ENCODE results near the gene TMEM131. TPM values are rescaled to one million over a fixed set of nuclear protein-coding genes. Genes with fewer than 3 reads are reported as not detected.

TMEM131 gene
- total RNA-seq, 4 donors from 2014 or later: 10.3 to 39.2 (median 20.0) TPM

DNA sequence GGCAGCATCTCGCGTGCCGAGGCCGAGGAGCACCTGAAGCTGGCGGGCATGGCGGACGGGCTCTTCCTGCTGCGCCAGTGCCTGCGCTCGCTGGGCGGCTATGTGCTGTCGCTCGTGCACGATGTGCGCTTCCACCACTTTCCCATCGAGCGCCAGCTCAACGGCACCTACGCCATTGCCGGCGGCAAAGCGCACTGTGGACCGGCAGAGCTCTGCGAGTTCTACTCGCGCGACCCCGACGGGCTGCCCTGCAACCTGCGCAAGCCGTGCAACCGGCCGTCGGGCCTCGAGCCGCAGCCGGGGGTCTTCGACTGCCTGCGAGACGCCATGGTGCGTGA is 271.7 kb downstream of the TMEM131 start:
- TF ChIP-seq POLR2A (IDR thresholded peaks at IDR 0.05) (no peak), CTCF (IDR thresholded peaks at IDR 0.05 in 4 of 5, conservative IDR thresholded peaks at IDR 0.05 in 1 of 5) (no peak)
- DNase-seq (no peak), ATAC-seq (no peak)
- Histone ChIP-seq H3K27ac (no peak overlapping the region), H3K27me3 (no peaks in the 10 kb centered on the region), H3K36me3 (no peaks in the 10 kb centered on the region), H3K4me3 (no peak overlapping the region), H3K9me3 (no peaks in the 10 kb centered on the region), H3K4me1 (peaks cover 0 to 7% of the 10 kb centered on the region in 2 donors)
- intact Hi-C loops (cut with DNase I; ENCODE audit: low total_unique reads): no loop called here
- in situ Hi-C loops (cut with MboI; ENCODE audit: low sequenced_read_pairs in 4 of 4): no loop called here

DNA sequence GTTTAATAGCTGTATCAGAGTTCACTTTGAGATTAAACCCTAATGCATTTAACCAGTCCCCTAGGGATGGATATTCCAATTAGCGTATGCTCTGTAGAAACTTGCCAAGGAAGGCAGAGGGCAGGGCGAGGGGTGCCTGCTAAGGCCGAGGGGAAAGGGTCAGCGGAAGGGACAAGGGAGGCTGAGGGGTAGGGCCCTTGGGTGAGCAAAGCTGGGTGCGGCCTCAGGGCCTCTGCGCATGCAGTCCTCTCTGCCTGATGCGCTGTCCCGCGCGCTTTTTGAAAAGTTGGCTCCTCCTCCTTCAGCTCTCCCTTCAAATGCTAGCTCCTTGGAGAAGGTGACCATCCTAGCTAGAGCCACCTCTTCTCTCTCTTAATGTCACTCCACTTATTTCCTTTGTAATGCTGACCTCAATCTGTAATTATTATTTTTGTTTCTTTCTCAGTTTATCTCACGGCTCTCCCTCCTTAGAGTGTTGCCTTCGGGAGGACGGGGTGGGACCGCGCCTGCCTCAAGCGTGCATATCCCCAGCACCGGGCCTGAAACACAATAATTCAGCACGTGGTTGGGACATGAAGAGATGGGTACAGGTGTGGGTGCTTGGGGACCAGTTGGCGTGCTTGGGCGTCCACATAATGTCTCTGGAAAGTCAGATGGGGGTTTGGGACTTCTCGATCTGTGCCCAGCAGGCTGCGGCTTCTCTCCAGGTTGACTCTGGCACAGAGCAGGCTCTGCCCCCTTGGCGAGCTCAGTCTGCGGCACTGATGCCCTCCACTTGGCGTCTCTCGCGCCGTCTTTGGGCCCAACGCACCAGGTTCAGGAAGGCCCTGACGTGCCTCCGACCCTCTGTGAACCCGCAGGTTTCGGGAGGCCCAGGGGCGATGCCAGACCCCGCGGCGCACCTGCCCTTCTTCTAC is 272.3 kb downstream of the TMEM131 start:
- Histone ChIP-seq H3K4me1 (peaks cover 0 to 7% of the 10 kb centered on the region in 2 donors), H3K4me3 (no peak overlapping the region), H3K36me3 (no peaks in the 10 kb centered on the region), H3K27ac (no peak overlapping the region), H3K9me3 (no peaks in the 10 kb centered on the region), H3K27me3 (no peaks in the 10 kb centered on the region)
- ATAC-seq (no peak), DNase-seq (no peak)
- intact Hi-C loops (cut with DNase I; ENCODE audit: low total_unique reads): no loop called here
- TF ChIP-seq CTCF (IDR thresholded peaks at IDR 0.05 in 4 of 5, conservative IDR thresholded peaks at IDR 0.05 in 1 of 5): no peak
- TF ChIP-seq POLR2A (IDR thresholded peaks at IDR 0.05): no peak
- in situ Hi-C loops (cut with MboI; ENCODE audit: low sequenced_read_pairs in 4 of 4): no loop called here

DNA sequence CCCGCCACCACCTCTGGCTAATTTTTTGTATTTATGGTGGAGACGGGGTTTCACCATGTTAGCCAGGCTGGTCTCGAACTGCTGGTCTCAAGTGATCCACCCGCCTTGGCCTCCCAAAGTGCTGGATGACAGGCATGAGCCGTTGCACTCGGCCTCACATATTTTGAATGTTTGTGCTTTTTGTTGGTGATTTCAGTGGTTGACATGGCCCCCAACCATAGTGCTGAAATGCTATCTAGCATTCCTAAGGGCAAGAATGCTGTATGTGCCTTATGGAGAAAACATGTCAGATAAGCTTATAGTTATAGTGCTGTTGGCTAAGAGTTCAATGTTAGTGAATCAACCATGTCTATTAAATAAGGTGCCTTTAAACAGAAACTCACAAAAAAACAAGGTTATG is 273.5 kb downstream of the TMEM131 start:
- Histone ChIP-seq H3K4me3 (no peak overlapping the region), H3K27ac (no peak overlapping the region), H3K36me3 (no peaks in the 10 kb centered on the region), H3K9me3 (no peaks in the 10 kb centered on the region), H3K4me1 (peaks cover 0 to 7% of the 10 kb centered on the region in 2 donors), H3K27me3 (no peaks in the 10 kb centered on the region)
- TF ChIP-seq POLR2A (IDR thresholded peaks at IDR 0.05) (no peak), CTCF (IDR thresholded peaks at IDR 0.05 in 4 of 5, conservative IDR thresholded peaks at IDR 0.05 in 1 of 5) (no peak)
- no peak for ATAC-seq
- intact Hi-C loops (cut with DNase I; ENCODE audit: low total_unique reads): no loop called here
- in situ Hi-C loops (cut with MboI; ENCODE audit: low sequenced_read_pairs in 4 of 4): no loop called here
- no peak for DNase-seq

- in situ Hi-C loops (cut with MboI; ENCODE audit: low sequenced_read_pairs in 4 of 4) (no loop called here), intact Hi-C loops (cut with DNase I; ENCODE audit: low total_unique reads) (no loop called here)
- ATAC-seq (no peak), DNase-seq (no peak)
- TF ChIP-seq POLR2A (IDR thresholded peaks at IDR 0.05) (no peak), CTCF (IDR thresholded peaks at IDR 0.05 in 4 of 5, conservative IDR thresholded peaks at IDR 0.05 in 1 of 5) (no peak)
- Histone ChIP-seq H3K36me3 (no peaks in the 10 kb centered on the region), H3K4me3 (no peak overlapping the region), H3K9me3 (no peaks in the 10 kb centered on the region), H3K4me1 (no peaks in the 10 kb centered on the region), H3K27me3 (no peaks in the 10 kb centered on the region), H3K27ac (no peak overlapping the region)
These were observed 275.0 kb downstream of the TMEM131 start for GRCh38 chr2:97720746-97721145.
